Nephron (organoid): ENCODE measurements around the gene OR2AG1.

Experiments
- H3K27ac Mint-ChIP-seq, 3 experiments: 2 replicates each; pipeline ENCODE4 v1.8.0; 2020; ENCODE audit warnings: mixed read lengths in 3 of 3, mild to moderate bottlenecking in 2 of 3, moderate library complexity in 1 of 3
- H3K27me3 Mint-ChIP-seq: 2 replicates; pipeline ENCODE4 v1.8.0; 2021; ENCODE audit warnings: low read depth, mild to moderate bottlenecking, moderate library complexity, mixed read lengths
- H3K36me3 Mint-ChIP-seq: 2 replicates; pipeline ENCODE4 v1.8.0; 2020; ENCODE audit warnings: low read depth, mixed read lengths
- H3K4me1 Mint-ChIP-seq: 2 replicates; pipeline ENCODE4 v1.8.0; 2020; ENCODE audit warnings: mixed read lengths
- H3K4me3 Mint-ChIP-seq, 3 experiments: 2 replicates each; pipeline ENCODE4 v1.8.0; 2020; ENCODE audit warnings: mild to moderate bottlenecking in 3 of 3, mixed read lengths in 3 of 3, moderate library complexity in 2 of 3
- H3K9me3 Mint-ChIP-seq: 2 replicates; pipeline ENCODE4 v1.8.0; 2020; ENCODE audit warnings: mixed read lengths
- TF ChIP-seq, protein P1 (sequence below), 3 experiments: fragments of 200-600 bp; sonication (generic); IDR thresholded peaks; one replicate each; pipeline ENCODE4 v1.5.0; 2021; ENCODE audit warnings: antibody characterized with exemption in 3 of 3; ENCODE audit not compliant: unreplicated experiment in 3 of 3

Gene OR2AG1

DNA sequence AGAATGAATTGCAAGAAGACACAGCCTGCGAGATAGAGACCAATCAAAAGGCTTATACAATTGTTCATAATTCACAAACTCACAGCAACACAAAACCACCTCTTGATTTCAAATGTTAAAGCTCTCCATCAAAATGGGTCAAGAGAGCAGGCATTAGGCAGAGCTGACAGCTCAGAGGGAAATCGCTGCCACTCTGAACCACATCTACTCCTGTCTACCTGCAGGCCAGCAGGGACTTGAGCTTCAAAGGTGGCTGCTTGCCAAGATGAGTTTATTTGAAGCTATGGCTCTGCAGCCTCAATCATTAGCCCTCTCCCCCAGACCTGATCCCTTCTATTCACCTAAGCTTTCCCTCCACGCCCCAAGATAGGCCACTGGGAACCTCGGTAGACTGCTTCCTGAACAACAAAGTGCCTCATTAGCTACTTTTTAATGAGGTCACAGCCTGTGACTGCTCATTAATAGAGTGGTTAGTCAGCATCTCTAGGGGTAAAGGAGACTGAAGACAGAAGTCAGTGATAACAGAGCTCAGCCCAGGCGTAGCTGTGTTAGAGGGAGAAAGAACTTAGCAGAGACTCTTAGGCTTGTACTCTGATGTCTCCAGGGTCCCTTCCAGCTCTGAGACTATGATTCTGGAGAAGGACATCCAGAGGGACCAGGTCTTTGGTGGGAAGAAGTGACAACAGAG is 41.5 kb downstream of the OR2AG1 start:
- no peaks in the 10 kb centered on the region for H3K36me3 Mint-ChIP-seq
- no peak overlapping the region for H3K4me3 Mint-ChIP-seq
- no peaks in the 10 kb centered on the region for H3K27me3 Mint-ChIP-seq
- H3K4me1 Mint-ChIP-seq, result no peaks in the 10 kb centered on the region
- no peak overlapping the region for H3K27ac Mint-ChIP-seq
- TF ChIP-seq, protein P1, sequence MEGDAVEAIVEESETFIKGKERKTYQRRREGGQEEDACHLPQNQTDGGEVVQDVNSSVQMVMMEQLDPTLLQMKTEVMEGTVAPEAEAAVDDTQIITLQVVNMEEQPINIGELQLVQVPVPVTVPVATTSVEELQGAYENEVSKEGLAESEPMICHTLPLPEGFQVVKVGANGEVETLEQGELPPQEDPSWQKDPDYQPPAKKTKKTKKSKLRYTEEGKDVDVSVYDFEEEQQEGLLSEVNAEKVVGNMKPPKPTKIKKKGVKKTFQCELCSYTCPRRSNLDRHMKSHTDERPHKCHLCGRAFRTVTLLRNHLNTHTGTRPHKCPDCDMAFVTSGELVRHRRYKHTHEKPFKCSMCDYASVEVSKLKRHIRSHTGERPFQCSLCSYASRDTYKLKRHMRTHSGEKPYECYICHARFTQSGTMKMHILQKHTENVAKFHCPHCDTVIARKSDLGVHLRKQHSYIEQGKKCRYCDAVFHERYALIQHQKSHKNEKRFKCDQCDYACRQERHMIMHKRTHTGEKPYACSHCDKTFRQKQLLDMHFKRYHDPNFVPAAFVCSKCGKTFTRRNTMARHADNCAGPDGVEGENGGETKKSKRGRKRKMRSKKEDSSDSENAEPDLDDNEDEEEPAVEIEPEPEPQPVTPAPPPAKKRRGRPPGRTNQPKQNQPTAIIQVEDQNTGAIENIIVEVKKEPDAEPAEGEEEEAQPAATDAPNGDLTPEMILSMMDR (IDR thresholded peaks at IDR 0.05; ENCODE audit: unreplicated experiment in 3 of 3), result no peak
- no peaks in the 10 kb centered on the region for H3K9me3 Mint-ChIP-seq

DNA sequence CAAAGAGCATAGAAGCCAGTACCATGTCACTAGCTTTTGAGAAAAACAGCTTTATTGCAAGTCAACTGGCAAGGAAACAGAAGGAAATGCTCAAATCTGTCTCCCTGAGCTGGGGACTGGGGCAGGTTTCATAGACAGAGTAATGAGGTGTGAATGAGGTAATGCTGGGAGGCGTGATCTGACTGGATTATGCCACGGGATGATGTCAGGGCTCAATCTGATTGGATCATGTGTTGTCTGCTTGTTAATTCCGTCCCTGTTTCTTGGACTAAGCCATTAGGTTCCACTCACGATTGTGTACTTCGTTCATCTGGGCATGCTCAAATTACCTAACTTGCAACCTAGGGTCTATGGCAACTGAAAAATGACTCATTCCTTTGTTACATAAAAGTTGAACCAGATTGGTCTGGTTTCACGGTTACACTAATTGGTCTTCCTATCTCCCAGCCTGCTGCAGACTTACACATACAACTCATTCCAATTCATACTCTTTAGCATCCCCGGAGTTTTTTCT is 42.5 kb downstream of the OR2AG1 start:
- Mint-ChIP-seq H3K4me3 (no peak overlapping the region), H3K27me3 (no peaks in the 10 kb centered on the region), H3K4me1 (no peaks in the 10 kb centered on the region), H3K36me3 (no peaks in the 10 kb centered on the region), H3K27ac (no peak overlapping the region), H3K9me3 (no peaks in the 10 kb centered on the region)
- TF ChIP-seq, protein P1 (IDR thresholded peaks at IDR 0.05; ENCODE audit: unreplicated experiment in 3 of 3), result no peak

DNA sequence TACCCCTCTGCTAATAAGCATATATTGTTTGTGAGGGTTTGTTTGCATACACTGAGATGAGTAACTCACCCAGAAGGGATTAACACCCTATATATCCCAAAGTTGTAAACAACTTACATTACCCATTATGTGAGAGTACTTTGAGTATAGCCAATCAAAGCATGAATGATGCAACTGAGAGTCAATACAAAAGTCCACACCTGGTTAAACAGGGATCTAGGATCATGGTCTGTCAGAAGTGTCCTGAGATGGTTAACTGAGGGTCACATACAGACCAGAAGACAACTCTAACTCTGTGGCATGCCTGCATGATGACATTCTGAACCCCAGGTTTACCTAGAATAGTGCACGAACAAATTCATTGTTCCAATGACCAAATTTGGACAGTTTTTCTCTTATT is 45.3 kb downstream of the OR2AG1 start:
- H3K4me1 Mint-ChIP-seq, result no peaks in the 10 kb centered on the region
- no peak overlapping the region for H3K27ac Mint-ChIP-seq
- TF ChIP-seq, protein P1 (IDR thresholded peaks at IDR 0.05; ENCODE audit: unreplicated experiment in 3 of 3), result no peak
- no peak overlapping the region for H3K4me3 Mint-ChIP-seq
- H3K9me3 Mint-ChIP-seq, result no peaks in the 10 kb centered on the region
- no peaks in the 10 kb centered on the region for H3K27me3 Mint-ChIP-seq
- no peaks in the 10 kb centered on the region for H3K36me3 Mint-ChIP-seq

DNA sequence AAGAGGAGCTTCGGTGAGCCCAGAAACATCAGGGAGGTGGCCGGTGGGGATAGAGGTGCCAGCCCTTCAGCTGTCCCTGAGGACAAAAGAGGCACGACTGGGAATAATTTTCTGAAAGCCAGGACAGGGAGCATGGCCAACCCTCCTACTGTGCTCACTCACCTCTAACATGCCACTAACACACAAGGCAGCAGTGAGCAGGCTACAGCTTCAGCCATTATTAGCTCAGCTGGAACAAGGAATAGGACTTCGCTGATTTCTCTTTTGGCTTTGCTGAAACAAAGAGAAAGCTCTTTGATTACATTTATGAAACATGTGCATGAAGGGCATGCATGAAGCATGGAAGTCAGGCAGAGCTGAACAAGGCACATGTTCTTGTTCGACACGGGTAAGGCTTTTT is 50.5 kb downstream of the OR2AG1 start:
- Mint-ChIP-seq H3K9me3 (no peaks in the 10 kb centered on the region), H3K4me1 (no peaks in the 10 kb centered on the region), H3K4me3 (no peak overlapping the region), H3K27ac (peak overlapping the region in 1 of 3 experiments; percentile 57), H3K27me3 (no peaks in the 10 kb centered on the region), H3K36me3 (no peaks in the 10 kb centered on the region)
- TF ChIP-seq, protein P1 (IDR thresholded peaks at IDR 0.05; ENCODE audit: unreplicated experiment in 3 of 3), result no peak

DNA sequence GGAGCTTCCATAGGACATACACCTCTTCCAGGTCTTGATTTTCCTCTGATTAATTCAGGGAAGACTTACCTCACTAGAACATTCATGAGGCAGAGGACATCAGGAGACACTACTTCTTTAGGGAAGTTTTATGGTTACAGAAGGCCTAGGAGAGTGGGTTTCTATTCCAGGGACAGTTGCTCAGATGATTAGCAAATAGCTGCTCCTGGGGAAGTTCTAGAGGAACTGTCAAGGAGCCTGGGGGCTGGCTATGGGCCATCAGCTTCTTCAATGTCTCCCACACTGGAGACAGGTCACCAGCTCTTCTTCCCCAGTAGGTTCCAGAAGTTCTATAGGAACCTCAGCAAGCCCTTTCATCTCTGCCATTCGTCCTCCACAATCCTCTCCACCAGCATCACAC is 51.2 kb downstream of the OR2AG1 start:
- Mint-ChIP-seq H3K4me3 (no peak overlapping the region), H3K27ac (no peak overlapping the region), H3K27me3 (no peaks in the 10 kb centered on the region), H3K4me1 (no peaks in the 10 kb centered on the region), H3K9me3 (no peaks in the 10 kb centered on the region), H3K36me3 (no peaks in the 10 kb centered on the region)
- TF ChIP-seq, protein P1 (IDR thresholded peaks at IDR 0.05; ENCODE audit: unreplicated experiment in 3 of 3), result no peak
